MG63 (cell line): Measurements from ENCODE around the gene PHAF1. TPM values are rescaled to one million over a fixed set of nuclear protein-coding genes. Genes with fewer than 3 reads are reported as not detected.

ENCODE experiments used
- DNase-seq: peaks from one replicate; pipeline ENCODE4 v3.0.0-alpha.2; 2020
- H3K27me3 ChIP-seq: fragments of 250-450 bp; sonication (Bioruptor Pico); 2 replicates; pipeline ENCODE4 v1.5.1; 2020; ENCODE audit warnings: mild to moderate bottlenecking, moderate library complexity
- H3K36me3 ChIP-seq: fragments of 250-450 bp; sonication (Bioruptor Pico); 2 replicates; pipeline ENCODE4 v1.5.1; 2020; ENCODE audit warnings: mild to moderate bottlenecking, moderate library complexity
- H3K4me3 ChIP-seq: fragments of 250-450 bp; sonication (Bioruptor Pico); 2 replicates; pipeline ENCODE4 v1.5.1; 2020; ENCODE audit warnings: mild to moderate bottlenecking, moderate library complexity
- H3K9me3 ChIP-seq: fragments of 250-450 bp; sonication (Bioruptor Pico); 2 replicates; pipeline ENCODE4 v1.5.1; 2020; ENCODE audit warnings: mild to moderate bottlenecking, moderate library complexity
- total RNA-seq: library from RNA; depleted of rRNA; stranded (reverse); fragments of >200 nt; shearing (Covaris generic); gene quantifications from 2 replicates; pipeline ENCODE4 v1.2.3, GENCODE V29; 2014; ENCODE audit warnings: low replicate concordance

PHAF1 gene
- total RNA-seq, 1 experiment from 2014 or later = 18.9 TPM

GRCh38 chr16:67165121-67166078 is 55.7 kb downstream of the PHAF1 start:
- no peak overlapping the region for H3K4me3 ChIP-seq

GRCh38 chr16:67166110-67166547 is 56.4 kb downstream of the PHAF1 start:
- DNase-seq = no peak
- no peaks in the 10 kb centered on the region for H3K9me3 ChIP-seq
- H3K4me3 ChIP-seq = no peak overlapping the region
- no peaks in the 10 kb centered on the region for H3K27me3 ChIP-seq
- H3K36me3 ChIP-seq = no peaks in the 10 kb centered on the region

More at GRCh38 chr16:67165121-67166078, 55.7 kb downstream of the PHAF1 start:
- Histone ChIP-seq H3K9me3 (no peaks in the 10 kb centered on the region), H3K36me3 (no peaks in the 10 kb centered on the region), H3K27me3 (no peaks in the 10 kb centered on the region)
- DNase-seq = no peak

DNA sequence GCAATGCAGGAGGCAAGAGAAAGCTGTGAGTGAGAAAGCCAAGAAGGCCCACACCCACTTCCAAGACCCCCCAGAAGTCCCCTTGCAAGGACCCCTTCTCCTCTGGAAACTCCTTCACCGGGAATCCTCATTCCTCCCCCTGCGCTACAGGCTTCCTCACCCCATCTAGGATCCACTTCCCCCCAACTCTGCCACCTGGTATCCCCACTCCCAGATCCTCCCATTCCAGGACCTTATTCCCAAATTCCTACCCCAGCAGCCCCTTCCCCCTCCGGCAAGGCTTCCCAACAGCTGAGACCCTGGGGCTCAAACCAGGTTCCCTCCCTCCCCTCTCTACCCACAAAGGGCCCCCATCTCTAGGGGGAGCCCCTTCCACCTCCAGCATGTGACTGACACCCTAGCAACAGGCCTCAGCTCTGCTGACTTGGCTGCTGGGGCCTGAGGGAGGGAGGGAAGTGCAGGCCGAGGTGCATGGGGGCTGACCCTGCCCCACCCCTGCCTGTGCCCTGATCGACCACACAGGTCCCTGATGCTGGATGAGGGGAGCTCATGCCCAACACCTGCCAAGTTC is 56.9 kb downstream of the PHAF1 start:
- Histone ChIP-seq H3K27me3 (no peaks in the 10 kb centered on the region), H3K9me3 (no peaks in the 10 kb centered on the region), H3K4me3 (no peak overlapping the region), H3K36me3 (no peaks in the 10 kb centered on the region)
- no peak for DNase-seq

DNA sequence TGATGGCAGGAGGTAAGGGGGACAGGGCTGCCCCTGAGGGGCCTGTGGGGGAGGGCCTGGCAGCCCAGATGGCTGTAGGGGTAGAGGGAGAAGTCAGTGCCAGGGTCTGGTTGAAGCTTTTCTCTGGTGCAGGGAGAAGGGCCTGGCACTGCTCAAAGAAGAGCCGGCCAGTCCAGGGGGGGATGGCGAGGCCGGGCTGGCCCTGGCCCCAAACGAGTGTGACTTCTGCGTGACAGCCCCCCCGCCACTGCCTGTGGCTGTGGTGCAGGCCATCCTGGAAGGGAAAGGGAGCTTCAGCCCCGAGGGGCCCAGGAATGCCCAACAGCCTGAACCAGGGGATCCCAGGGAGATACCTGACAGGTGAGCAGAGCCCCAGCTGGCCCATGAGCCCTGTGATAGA is 57.8 kb downstream of the PHAF1 start:
- H3K4me3 ChIP-seq = no peak overlapping the region
- H3K27me3 ChIP-seq = no peaks in the 10 kb centered on the region
- H3K9me3 ChIP-seq = no peaks in the 10 kb centered on the region
- DNase-seq = no peak
- no peaks in the 10 kb centered on the region for H3K36me3 ChIP-seq

- DNase-seq = no peak
- Histone ChIP-seq H3K27me3 (no peaks in the 10 kb centered on the region), H3K9me3 (no peaks in the 10 kb centered on the region), H3K36me3 (no peaks in the 10 kb centered on the region), H3K4me3 (no peak overlapping the region)
Measured at GRCh38 chr16:67169011-67169451, 59.3 kb downstream of the PHAF1 start.

DNA sequence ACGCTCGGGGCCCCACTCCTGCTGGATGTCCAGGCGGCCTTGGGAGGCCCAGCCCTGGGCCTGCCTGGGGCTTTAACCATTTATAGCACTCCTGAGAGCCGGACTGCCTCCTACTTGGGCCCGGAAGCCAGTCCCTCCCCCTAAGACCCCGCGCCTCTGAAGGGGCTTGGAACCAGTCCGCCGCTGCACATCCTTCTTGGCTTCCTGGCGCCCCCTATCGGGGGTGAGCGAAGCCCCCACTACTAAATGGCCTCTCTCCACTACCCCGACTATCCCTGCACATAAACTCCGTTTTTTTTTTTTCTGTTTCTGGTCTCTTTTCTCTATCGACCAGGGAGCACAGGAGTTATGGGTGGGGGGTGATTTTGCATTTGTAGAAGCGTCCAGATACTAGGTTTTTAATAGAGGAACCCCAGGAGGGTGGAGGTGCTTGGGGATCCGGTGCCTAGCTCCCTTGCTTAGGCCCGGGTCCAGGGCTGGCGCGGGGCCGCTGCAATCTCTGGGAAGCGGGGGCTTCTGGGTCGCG is 60.0 kb downstream of the PHAF1 start:
- Histone ChIP-seq H3K4me3 (peak overlapping the region; percentile 44), H3K9me3 (no peaks in the 10 kb centered on the region), H3K27me3 (no peaks in the 10 kb centered on the region), H3K36me3 (no peaks in the 10 kb centered on the region)
- no peak for DNase-seq

DNA sequence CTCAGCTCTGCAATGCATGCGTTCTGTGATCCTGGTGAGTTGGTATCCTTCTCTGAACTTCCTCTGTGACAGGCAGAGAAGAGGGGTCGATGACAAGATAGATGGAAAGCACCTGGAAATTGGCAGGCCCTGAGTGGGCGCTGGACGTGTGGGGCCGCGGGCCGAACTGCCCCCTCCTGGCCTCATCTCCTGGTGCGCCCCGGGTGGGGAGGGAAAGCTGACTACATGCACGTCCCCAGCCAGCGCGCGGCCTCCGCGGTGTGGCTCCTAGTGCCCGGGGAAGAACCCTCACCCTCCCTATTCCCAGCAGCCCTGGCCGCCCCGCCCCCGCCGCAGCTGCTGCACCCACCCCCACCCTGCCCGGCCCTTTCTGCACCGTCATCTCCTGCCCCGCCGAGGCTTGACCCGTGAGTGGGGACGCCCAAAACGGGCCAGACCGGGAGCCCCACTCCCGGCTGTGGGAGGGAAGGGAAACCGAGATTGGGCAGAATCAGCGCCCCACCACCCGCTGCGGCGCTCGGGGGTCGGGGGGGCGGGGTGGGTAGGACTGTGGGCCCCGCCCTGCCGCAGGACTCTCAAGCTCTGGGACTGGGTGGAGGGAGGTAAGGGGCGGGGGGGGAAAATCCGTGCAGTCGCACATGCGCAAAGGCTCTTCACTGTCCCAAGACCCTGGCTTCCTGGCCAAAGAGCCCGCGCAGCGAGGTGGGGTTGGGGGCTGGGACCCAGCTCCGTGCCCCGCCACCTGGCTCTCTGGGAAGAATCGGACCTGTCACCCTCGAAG is 60.6 kb downstream of the PHAF1 start, which contains the start of gene NOL3:
NOL3 (plus strand) TSS at position 371 of the 781 bp plus-strand sequence.
- no peaks in the 10 kb centered on the region for H3K27me3 ChIP-seq

DNA sequence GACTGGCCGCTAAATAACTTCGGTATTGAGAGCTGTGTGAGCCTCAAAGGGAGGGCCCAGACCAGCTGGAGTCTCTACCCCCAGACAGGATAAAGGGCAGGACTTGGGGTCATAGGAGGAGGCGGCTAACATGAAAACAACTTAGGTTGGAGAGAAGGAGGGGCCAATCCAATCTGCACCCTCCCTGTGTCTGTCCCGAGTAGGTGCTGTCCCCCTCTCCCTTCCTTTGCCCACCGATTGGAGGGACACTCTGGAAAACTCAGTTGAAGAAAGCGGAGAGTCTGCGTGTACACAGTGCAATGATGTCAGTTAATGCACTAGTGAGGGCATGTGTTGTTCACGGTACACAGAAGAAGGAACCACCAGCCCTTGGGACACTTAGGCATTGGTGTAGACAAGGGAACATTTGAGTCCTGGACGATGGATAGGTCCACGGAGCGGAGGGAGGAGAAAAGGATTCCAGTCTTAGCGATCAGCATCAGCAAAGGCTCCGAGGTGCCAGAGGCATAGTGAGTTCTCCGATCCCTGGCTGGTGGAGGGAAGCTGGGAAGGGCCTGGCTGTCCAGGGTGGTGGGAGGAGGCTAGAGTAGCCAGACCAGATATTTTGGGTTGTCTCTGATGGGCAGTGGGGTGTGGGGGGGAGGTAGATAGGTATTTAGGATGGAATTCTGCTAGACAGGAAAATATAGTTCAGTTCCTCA is 61.4 kb downstream of the PHAF1 start:
- Histone ChIP-seq H3K9me3 (no peaks in the 10 kb centered on the region), H3K36me3 (no peaks in the 10 kb centered on the region), H3K4me3 (peak overlapping the region; percentile 44), H3K27me3 (no peaks in the 10 kb centered on the region)
- no peak for DNase-seq

More for the DNA sequence above, 60.6 kb downstream of the PHAF1 start, which contains the start of gene NOL3:
- DNase-seq = peak; percentile 79
- H3K36me3 ChIP-seq = no peaks in the 10 kb centered on the region
- H3K9me3 ChIP-seq = no peaks in the 10 kb centered on the region
- H3K4me3 ChIP-seq = peak within 1 kb of the TSS; percentile 44

- no peaks in the 10 kb centered on the region for H3K27me3 ChIP-seq
- H3K4me3 ChIP-seq = peak overlapping the region; percentile 41
- H3K9me3 ChIP-seq = no peaks in the 10 kb centered on the region
- no peaks in the 10 kb centered on the region for H3K36me3 ChIP-seq
- no peak for DNase-seq
Measured at GRCh38 chr16:67173323-67173722, 63.6 kb downstream of the PHAF1 start.

DNA sequence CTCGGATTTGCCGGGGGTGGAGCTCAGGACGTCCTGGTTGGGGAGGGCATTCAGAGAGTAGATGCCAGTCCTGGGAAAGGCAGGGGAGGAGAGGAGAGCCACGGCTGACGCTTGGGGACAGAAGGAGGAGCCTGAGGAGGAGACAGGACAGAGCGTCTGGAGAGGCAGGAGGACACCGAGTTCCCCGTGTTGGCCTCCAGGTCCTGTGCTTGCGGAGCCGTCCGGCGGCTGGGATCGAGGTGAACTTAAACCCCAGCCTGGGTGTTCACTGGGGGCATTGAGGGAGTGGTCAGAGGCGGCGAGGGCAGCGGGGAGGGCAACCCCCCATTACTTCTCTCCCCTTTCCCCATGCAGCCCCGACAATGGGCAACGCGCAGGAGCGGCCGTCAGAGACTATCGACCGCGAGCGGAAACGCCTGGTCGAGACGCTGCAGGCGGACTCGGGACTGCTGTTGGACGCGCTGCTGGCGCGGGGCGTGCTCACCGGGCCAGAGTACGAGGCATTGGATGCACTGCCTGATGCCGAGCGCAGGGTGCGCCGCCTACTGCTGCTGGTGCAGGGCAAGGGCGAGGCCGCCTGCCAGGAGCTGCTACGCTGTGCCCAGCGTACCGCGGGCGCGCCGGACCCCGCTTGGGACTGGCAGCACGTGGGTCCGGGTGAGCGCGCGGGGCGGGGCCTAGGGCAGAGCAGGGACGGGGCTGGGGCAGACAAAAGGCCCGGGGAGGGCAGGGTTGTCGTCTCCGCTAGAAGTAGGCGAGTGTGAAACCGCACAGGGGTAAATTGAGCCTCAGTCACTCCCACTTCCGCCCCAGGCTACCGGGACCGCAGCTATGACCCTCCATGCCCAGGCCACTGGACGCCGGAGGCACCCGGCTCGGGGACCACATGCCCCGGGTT is 64.3 kb downstream of the PHAF1 start:
- H3K36me3 ChIP-seq = no peaks in the 10 kb centered on the region
- peak; percentile 88 for DNase-seq
- H3K27me3 ChIP-seq = no peaks in the 10 kb centered on the region
- H3K9me3 ChIP-seq = no peaks in the 10 kb centered on the region
- peak overlapping the region; percentile 41 for H3K4me3 ChIP-seq

DNA sequence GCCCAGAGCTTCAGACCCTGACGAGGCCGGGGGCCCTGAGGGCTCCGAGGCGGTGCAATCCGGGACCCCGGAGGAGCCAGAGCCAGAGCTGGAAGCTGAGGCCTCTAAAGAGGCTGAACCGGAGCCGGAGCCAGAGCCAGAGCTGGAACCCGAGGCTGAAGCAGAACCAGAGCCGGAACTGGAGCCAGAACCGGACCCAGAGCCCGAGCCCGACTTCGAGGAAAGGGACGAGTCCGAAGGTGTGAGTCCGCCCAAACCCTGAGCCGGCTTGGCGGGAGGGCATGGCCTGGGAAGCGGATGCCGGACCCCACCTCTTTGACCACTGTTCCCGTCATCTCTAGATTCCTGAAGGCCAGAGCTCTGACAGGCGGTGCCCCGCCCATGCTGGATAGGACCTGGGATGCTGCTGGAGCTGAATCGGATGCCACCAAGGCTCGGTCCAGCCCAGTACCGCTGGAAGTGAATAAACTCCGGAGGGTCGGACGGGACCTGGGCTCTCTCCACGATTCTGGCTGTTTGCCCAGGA is 65.0 kb downstream of the PHAF1 start:
- DNase-seq = no peak
- no peaks in the 10 kb centered on the region for H3K36me3 ChIP-seq
- H3K4me3 ChIP-seq = peak overlapping the region; percentile 41
- no peaks in the 10 kb centered on the region for H3K9me3 ChIP-seq
- H3K27me3 ChIP-seq = no peaks in the 10 kb centered on the region

DNA sequence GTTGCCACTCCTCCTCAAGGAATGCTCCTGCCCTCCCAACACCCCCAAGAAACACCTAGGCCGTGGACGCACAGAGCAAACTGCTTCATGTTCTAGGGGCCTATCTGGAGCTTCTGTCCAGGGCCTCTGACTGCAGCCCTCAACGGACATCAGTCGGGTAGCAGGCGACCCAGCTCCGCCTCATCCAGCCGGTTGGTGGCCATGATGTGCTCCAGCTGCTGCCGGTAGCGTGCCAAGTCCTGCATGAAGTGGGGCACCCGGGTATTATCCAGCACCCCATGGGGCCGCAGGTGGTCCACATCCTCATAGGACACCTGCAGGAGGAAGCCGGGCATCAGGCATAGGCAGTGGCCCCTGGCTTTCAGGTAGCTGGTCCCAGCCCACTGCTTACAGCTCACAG is 66.9 kb downstream of the PHAF1 start:
- no peaks in the 10 kb centered on the region for H3K9me3 ChIP-seq
- H3K4me3 ChIP-seq = no peak overlapping the region
- no peaks in the 10 kb centered on the region for H3K36me3 ChIP-seq
- no peak for DNase-seq
- H3K27me3 ChIP-seq = no peaks in the 10 kb centered on the region

- Histone ChIP-seq H3K27me3 (no peaks in the 10 kb centered on the region), H3K36me3 (no peaks in the 10 kb centered on the region), H3K4me3 (no peak overlapping the region), H3K9me3 (no peaks in the 10 kb centered on the region)
- no peak for DNase-seq
Measured at GRCh38 chr16:67177743-67178699, 68.3 kb downstream of the PHAF1 start.

- no peaks in the 10 kb centered on the region for H3K27me3 ChIP-seq
- DNase-seq = no peak
- H3K4me3 ChIP-seq = no peak overlapping the region
- H3K36me3 ChIP-seq = no peaks in the 10 kb centered on the region
- H3K9me3 ChIP-seq = no peaks in the 10 kb centered on the region
Measured at GRCh38 chr16:67179421-67180080, 69.8 kb downstream of the PHAF1 start.
